ENCODE results near the gene APBA1.

The APBA1 gene

GRCh38 chr9:69495296-69495695, 176.9 kb downstream of the APBA1 start:
- H3K4me1 ChIP-seq (ENCODE audit: insufficient read depth, low read length), result no peaks in the 10 kb centered on the region

GRCh38 chr9:69494763-69495162, 177.4 kb downstream of the APBA1 start:
- TF ChIP-seq EZH2 (IDR thresholded peaks at IDR 0.05; ENCODE audit: borderline replicate concordance, low read depth, low read length, severe bottlenecking), result no peak
- TF ChIP-seq CTCF (IDR thresholded peaks at IDR 0.05; ENCODE audit: borderline replicate concordance, extremely low read depth, low read length, poor library complexity, severe bottlenecking), result no peak
- no peaks in the 10 kb centered on the region for H3K79me2 ChIP-seq (ENCODE audit: insufficient read depth, low read length)
- H4K20me1 ChIP-seq (ENCODE audit: insufficient read depth, low read length), result no peaks in the 10 kb centered on the region
- H3K27ac ChIP-seq (ENCODE audit: low read length), result no peak overlapping the region
- H3K4me3 ChIP-seq (ENCODE audit: low read depth in 1 of 2, low read length in 2 of 2), result no peak overlapping the region
- H3K4me2 ChIP-seq (ENCODE audit: insufficient read depth, low read length), result no peak overlapping the region
- H3K36me3 ChIP-seq (ENCODE audit: insufficient read depth, low read length), result no peaks in the 10 kb centered on the region
- no peaks in the 10 kb centered on the region for H3K27me3 ChIP-seq (ENCODE audit: insufficient read depth, low read length, poor library complexity)
- H2AFZ ChIP-seq (ENCODE audit: low read depth, low read length), result no peak overlapping the region
- no peaks in the 10 kb centered on the region for H3K4me1 ChIP-seq (ENCODE audit: insufficient read depth, low read length)
- no peak for ATAC-seq (ENCODE audit: insufficient read depth, low read depth)
- no peaks in the 10 kb centered on the region for H3K9me3 ChIP-seq (ENCODE audit: insufficient read depth, low read length, severe bottlenecking)
- no peak overlapping the region for H3K9ac ChIP-seq (ENCODE audit: low read depth, low read length)
- no peak for DNase-seq

More at GRCh38 chr9:69495296-69495695, 176.9 kb downstream of the APBA1 start:
- H3K4me3 ChIP-seq (ENCODE audit: low read depth in 1 of 2, low read length in 2 of 2), result no peak overlapping the region
- H3K4me2 ChIP-seq (ENCODE audit: insufficient read depth, low read length), result no peak overlapping the region
- no peaks in the 10 kb centered on the region for H4K20me1 ChIP-seq (ENCODE audit: insufficient read depth, low read length)
- no peak overlapping the region for H2AFZ ChIP-seq (ENCODE audit: low read depth, low read length)
- H3K27me3 ChIP-seq (ENCODE audit: insufficient read depth, low read length, poor library complexity), result no peaks in the 10 kb centered on the region
- H3K27ac ChIP-seq (ENCODE audit: low read length), result no peak overlapping the region
- DNase-seq (no peak), ATAC-seq (ENCODE audit: insufficient read depth, low read depth) (no peak)
- no peak overlapping the region for H3K9ac ChIP-seq (ENCODE audit: low read depth, low read length)
- no peaks in the 10 kb centered on the region for H3K36me3 ChIP-seq (ENCODE audit: insufficient read depth, low read length)
- H3K9me3 ChIP-seq (ENCODE audit: insufficient read depth, low read length, severe bottlenecking), result no peaks in the 10 kb centered on the region
- H3K79me2 ChIP-seq (ENCODE audit: insufficient read depth, low read length), result no peaks in the 10 kb centered on the region
- no peak for TF ChIP-seq CTCF (IDR thresholded peaks at IDR 0.05; ENCODE audit: borderline replicate concordance, extremely low read depth, low read length, poor library complexity, severe bottlenecking)
- TF ChIP-seq EZH2 (IDR thresholded peaks at IDR 0.05; ENCODE audit: borderline replicate concordance, low read depth, low read length, severe bottlenecking), result no peak

GRCh38 chr9:69494208-69494607, 178.0 kb downstream of the APBA1 start:
- Histone ChIP-seq H3K79me2 (ENCODE audit: insufficient read depth, low read length) (no peaks in the 10 kb centered on the region), H3K4me3 (ENCODE audit: low read depth in 1 of 2, low read length in 2 of 2) (no peak overlapping the region), H3K36me3 (ENCODE audit: insufficient read depth, low read length) (no peaks in the 10 kb centered on the region), H3K27ac (ENCODE audit: low read length) (no peak overlapping the region), H3K27me3 (ENCODE audit: insufficient read depth, low read length, poor library complexity) (no peaks in the 10 kb centered on the region), H3K9ac (ENCODE audit: low read depth, low read length) (no peak overlapping the region), H3K4me1 (ENCODE audit: insufficient read depth, low read length) (no peaks in the 10 kb centered on the region), H3K9me3 (ENCODE audit: insufficient read depth, low read length, severe bottlenecking) (no peaks in the 10 kb centered on the region), H4K20me1 (ENCODE audit: insufficient read depth, low read length) (no peaks in the 10 kb centered on the region), H3K4me2 (ENCODE audit: insufficient read depth, low read length) (no peak overlapping the region), H2AFZ (ENCODE audit: low read depth, low read length) (no peak overlapping the region)
- no peak for TF ChIP-seq CTCF (IDR thresholded peaks at IDR 0.05; ENCODE audit: borderline replicate concordance, extremely low read depth, low read length, poor library complexity, severe bottlenecking)
- no peak for TF ChIP-seq EZH2 (IDR thresholded peaks at IDR 0.05; ENCODE audit: borderline replicate concordance, low read depth, low read length, severe bottlenecking)
- no peak for DNase-seq
- ATAC-seq (ENCODE audit: insufficient read depth, low read depth), result no peak

GRCh38 chr9:69486498-69486897, 185.7 kb downstream of the APBA1 start:
- TF ChIP-seq CTCF (IDR thresholded peaks at IDR 0.05; ENCODE audit: borderline replicate concordance, extremely low read depth, low read length, poor library complexity, severe bottlenecking) (no peak), EZH2 (IDR thresholded peaks at IDR 0.05; ENCODE audit: borderline replicate concordance, low read depth, low read length, severe bottlenecking) (no peak)
- H3K9me3 ChIP-seq (ENCODE audit: insufficient read depth, low read length, severe bottlenecking), result no peaks in the 10 kb centered on the region
- no peak overlapping the region for H3K4me3 ChIP-seq (ENCODE audit: low read depth in 1 of 2, low read length in 2 of 2)
- ATAC-seq (ENCODE audit: insufficient read depth, low read depth) (no peak), DNase-seq (no peak)
- no peaks in the 10 kb centered on the region for H3K79me2 ChIP-seq (ENCODE audit: insufficient read depth, low read length)
- H3K36me3 ChIP-seq (ENCODE audit: insufficient read depth, low read length), result no peaks in the 10 kb centered on the region
- no peak overlapping the region for H3K4me2 ChIP-seq (ENCODE audit: insufficient read depth, low read length)
- no peaks in the 10 kb centered on the region for H3K4me1 ChIP-seq (ENCODE audit: insufficient read depth, low read length)
- no peak overlapping the region for H3K9ac ChIP-seq (ENCODE audit: low read depth, low read length)
- H2AFZ ChIP-seq (ENCODE audit: low read depth, low read length), result no peak overlapping the region
- no peaks in the 10 kb centered on the region for H3K27me3 ChIP-seq (ENCODE audit: insufficient read depth, low read length, poor library complexity)
- H3K27ac ChIP-seq (ENCODE audit: low read length), result no peak overlapping the region
- H4K20me1 ChIP-seq (ENCODE audit: insufficient read depth, low read length), result no peaks in the 10 kb centered on the region
